B cell (primary cell): ENCODE data around the gene CFAP119.

Experiments
- EZH2 ChIP-seq: IDR thresholded peaks from 2 replicates; pipeline ENCODE4 v1.6.1; 2012; ENCODE audit warnings: borderline replicate concordance, low read depth, mild to moderate bottlenecking, moderate library complexity, low read length; ENCODE audit not compliant: insufficient read depth, poor library complexity, severe bottlenecking
- TF ChIP-seq, protein P1 (sequence below): fragments of 200-600 bp; IDR thresholded peaks from one replicate; pipeline ENCODE4 v1.8.0; 2022; ENCODE audit warnings: antibody characterized with exemption, mild to moderate bottlenecking

DNA sequence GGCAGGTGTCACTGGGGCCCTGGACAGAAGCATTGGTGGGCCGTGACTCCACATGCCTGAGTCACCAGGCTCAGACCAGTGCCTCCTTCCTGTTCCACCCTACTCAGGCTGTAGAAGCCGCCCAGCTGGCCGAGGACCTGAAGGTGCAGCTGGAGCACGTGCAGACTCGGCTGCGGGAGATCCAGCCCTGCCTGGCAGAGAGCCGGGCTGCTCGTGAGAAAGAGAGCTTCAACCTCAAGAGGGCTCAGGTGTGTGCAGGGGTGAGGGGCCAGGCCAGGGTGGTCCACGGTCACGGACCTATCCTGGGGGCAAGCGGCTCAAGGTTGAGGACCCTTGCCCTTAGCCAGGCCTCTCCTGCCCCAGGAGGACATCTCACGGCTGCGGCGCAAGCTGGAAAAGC lies 9.9 kb upstream of the CFAP119 start:
- TF ChIP-seq, protein P1, sequence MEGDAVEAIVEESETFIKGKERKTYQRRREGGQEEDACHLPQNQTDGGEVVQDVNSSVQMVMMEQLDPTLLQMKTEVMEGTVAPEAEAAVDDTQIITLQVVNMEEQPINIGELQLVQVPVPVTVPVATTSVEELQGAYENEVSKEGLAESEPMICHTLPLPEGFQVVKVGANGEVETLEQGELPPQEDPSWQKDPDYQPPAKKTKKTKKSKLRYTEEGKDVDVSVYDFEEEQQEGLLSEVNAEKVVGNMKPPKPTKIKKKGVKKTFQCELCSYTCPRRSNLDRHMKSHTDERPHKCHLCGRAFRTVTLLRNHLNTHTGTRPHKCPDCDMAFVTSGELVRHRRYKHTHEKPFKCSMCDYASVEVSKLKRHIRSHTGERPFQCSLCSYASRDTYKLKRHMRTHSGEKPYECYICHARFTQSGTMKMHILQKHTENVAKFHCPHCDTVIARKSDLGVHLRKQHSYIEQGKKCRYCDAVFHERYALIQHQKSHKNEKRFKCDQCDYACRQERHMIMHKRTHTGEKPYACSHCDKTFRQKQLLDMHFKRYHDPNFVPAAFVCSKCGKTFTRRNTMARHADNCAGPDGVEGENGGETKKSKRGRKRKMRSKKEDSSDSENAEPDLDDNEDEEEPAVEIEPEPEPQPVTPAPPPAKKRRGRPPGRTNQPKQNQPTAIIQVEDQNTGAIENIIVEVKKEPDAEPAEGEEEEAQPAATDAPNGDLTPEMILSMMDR: no peak
- TF ChIP-seq EZH2: no peak
